Chondrocyte (in vitro differentiated cells): Measurements from ENCODE around the gene DCUN1D4. TPM values are rescaled to one million over a fixed set of nuclear protein-coding genes. Genes with fewer than 3 reads are reported as not detected.

Experiments
- DNase-seq: peaks from one replicate; pipeline ENCODE4 v3.0.0; 2021; ENCODE audit warnings: mixed read lengths, low spot score
- H3K27ac Mint-ChIP-seq: one replicate; pipeline ENCODE4 v1.8.0; 2021; ENCODE audit warnings: mild to moderate bottlenecking, moderate library complexity, mixed read lengths; ENCODE audit not compliant: unreplicated experiment
- H3K27me3 Mint-ChIP-seq: 2 replicates; pipeline ENCODE4 v1.8.0; 2021; ENCODE audit warnings: low read depth, mixed read lengths
- H3K36me3 Mint-ChIP-seq: 2 replicates; pipeline ENCODE4 v1.8.0; 2021; ENCODE audit warnings: low read depth, mixed read lengths
- H3K4me1 Mint-ChIP-seq: 2 replicates; pipeline ENCODE4 v1.8.0; 2021; ENCODE audit warnings: low read depth, mild to moderate bottlenecking, mixed read lengths
- H3K4me3 Mint-ChIP-seq: one replicate; pipeline ENCODE4 v1.8.0; 2021; ENCODE audit warnings: mild to moderate bottlenecking, moderate library complexity, mixed read lengths; ENCODE audit not compliant: unreplicated experiment
- H3K9me3 Mint-ChIP-seq: 2 replicates; pipeline ENCODE4 v1.8.0; 2021; ENCODE audit warnings: low read depth, mixed read lengths
- CTCF ChIP-seq: fragments of 200-600 bp; sonication (generic); IDR thresholded peaks from 2 replicates; pipeline ENCODE4 v1.5.0; 2021; ENCODE audit warnings: antibody characterized with exemption, mild to moderate bottlenecking, moderate library complexity
- total RNA-seq: library from RNA; stranded (reverse); gene quantifications from 3 replicates; pipeline ENCODE4 v1.2.1, GENCODE V29; 2021

Gene DCUN1D4
- total RNA-seq, 1 donor from 2014 or later: 74.9 TPM

DNA sequence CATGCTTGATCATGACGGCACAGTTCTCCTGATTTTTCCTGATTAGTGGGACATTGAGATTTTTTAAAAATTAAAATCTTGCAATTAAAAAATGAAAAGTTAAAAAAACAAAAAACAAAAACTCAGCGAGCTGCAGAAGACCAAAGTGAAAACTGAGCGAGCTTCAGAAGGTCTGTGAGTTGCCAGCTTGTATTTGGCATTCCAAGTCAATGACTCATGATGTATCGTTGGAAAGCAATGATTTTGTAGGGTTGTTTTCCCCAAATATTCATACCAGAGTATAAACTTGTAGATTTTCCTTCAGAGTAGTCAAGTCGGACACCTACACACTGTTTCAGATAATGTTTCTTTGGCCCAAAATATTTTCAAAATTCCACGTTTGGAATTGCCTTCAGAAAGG is 100.3 kb downstream of the DCUN1D4 start:
- Mint-ChIP-seq H3K4me3 (no peak overlapping the region), H3K9me3 (peaks cover 7% of the 10 kb centered on the region), H3K27ac (no peak overlapping the region), H3K36me3 (peaks cover 2% of the 10 kb centered on the region), H3K27me3 (peaks cover 2% of the 10 kb centered on the region), H3K4me1 (peaks cover 22% of the 10 kb centered on the region)
- no peak for DNase-seq
- TF ChIP-seq CTCF: no peak

GRCh38 chr4:51958199-51958968 is 115.4 kb downstream of the DCUN1D4 start:
- H3K27me3 Mint-ChIP-seq: peaks cover 41% of the 10 kb centered on the region
- TF ChIP-seq CTCF: no peak
- H3K4me3 Mint-ChIP-seq: no peak overlapping the region
- no peaks in the 10 kb centered on the region for H3K4me1 Mint-ChIP-seq
- no peak overlapping the region for H3K27ac Mint-ChIP-seq
- DNase-seq: no peak
- H3K9me3 Mint-ChIP-seq: peaks cover 4% of the 10 kb centered on the region
- no peaks in the 10 kb centered on the region for H3K36me3 Mint-ChIP-seq

- peaks cover 32% of the 10 kb centered on the region for H3K27me3 Mint-ChIP-seq
- no peak overlapping the region for H3K4me3 Mint-ChIP-seq
- no peak for TF ChIP-seq CTCF
- peaks cover 9% of the 10 kb centered on the region for H3K4me1 Mint-ChIP-seq
- peaks cover 4% of the 10 kb centered on the region for H3K9me3 Mint-ChIP-seq
- no peak overlapping the region for H3K27ac Mint-ChIP-seq
- H3K36me3 Mint-ChIP-seq: no peaks in the 10 kb centered on the region
- no peak for DNase-seq
Observed at GRCh38 chr4:51960486-51960885, 117.5 kb downstream of the DCUN1D4 start.

DNA sequence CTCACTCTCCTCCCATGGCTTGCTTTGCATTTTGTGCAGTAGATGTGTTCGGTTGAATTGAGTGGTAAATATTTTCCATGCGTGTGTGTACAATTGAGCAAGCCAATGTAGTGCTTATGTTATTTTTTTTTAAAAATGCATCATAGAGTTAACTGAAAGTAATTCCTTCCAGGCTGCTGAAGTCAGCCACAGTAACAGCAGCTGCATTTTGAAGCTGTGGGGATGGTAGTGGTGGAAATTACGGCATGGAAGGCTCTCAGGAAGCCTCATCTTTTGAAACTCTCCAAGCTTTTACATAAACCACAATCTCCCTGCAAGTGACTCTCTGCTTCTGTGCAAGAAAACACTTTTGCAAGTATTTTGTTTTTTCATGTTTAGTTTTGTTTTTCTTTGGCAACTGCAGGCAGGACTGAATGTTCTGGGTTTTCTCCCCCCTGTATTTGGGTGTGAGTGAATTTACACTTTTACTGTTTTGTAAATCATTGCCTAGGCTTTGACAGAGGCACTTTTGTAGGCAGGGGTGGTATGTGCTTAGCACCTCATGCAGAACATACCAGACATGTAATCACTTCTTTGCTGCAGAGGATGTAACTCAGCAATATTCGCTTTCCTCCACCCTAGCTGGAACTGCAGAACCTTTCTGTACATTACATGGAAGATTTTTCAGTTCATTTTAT is 121.0 kb downstream of the DCUN1D4 start:
- peaks cover 28% of the 10 kb centered on the region for H3K27me3 Mint-ChIP-seq
- no peak overlapping the region for H3K27ac Mint-ChIP-seq
- H3K36me3 Mint-ChIP-seq: peaks cover 2% of the 10 kb centered on the region
- H3K4me3 Mint-ChIP-seq: no peak overlapping the region
- peaks cover 9% of the 10 kb centered on the region for H3K4me1 Mint-ChIP-seq
- TF ChIP-seq CTCF: no peak
- peaks cover 12% of the 10 kb centered on the region for H3K9me3 Mint-ChIP-seq
- DNase-seq: no peak

DNA sequence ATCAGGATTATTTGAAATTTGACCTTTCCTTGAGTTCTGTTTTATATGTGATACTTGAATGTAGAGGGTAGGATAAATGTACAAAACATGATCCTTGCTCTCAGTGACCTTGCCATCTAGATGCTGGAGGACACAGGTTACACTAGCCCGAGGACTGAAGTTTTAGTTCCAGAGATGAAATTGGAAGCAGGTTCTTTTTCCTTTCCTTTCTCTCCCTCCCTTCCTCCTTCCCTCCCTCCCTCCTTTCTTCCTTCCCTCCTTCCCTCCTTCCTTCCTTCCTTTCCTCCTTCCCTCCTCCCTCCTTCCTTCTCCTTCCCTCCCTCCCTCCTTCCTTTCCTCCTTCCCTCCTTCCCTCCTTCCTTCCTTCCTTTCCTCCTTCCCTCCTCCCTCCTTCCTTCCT is 122.9 kb downstream of the DCUN1D4 start:
- H3K36me3 Mint-ChIP-seq: peaks cover 2% of the 10 kb centered on the region
- no peak for DNase-seq
- H3K9me3 Mint-ChIP-seq: peaks cover 12% of the 10 kb centered on the region
- H3K27me3 Mint-ChIP-seq: peaks cover 25% of the 10 kb centered on the region
- no peak overlapping the region for H3K27ac Mint-ChIP-seq
- H3K4me3 Mint-ChIP-seq: no peak overlapping the region
- no peak for TF ChIP-seq CTCF
- H3K4me1 Mint-ChIP-seq: peaks cover 9% of the 10 kb centered on the region

Other genes with a start within 250 kb of the DCUN1D4 start
- gene LRRC66, start 177.2 kb downstream of the DCUN1D4 start, total RNA-seq: 0.57 to 1.5 TPM (median 0.77 TPM) in 3 replicates
- 91.6 to 105 TPM (median 94.2 TPM) in 3 replicates for gene SGCB, start 195.1 kb downstream of the DCUN1D4 start, total RNA-seq
- gene SPATA18, start 208.2 kb downstream of the DCUN1D4 start, total RNA-seq: 17.9 to 18.7 TPM (median 18.6 TPM) in 3 replicates